ENCODE measurements around the gene FAM76B. TPM values are rescaled to one million over a fixed set of nuclear protein-coding genes. Genes with fewer than 3 reads are reported as not detected.

Gene FAM76B
- total and polyA plus RNA-seq, 9 of the 15 experiments (the other 6 are each of a cell fraction or from before 2014, with no cell fraction given) = 22.5 to 60.0 (median 35.0) TPM

- TF ChIP-seq THAP12 (CRISPR knock-in tag; IDR thresholded peaks at IDR 0.05) (peak; percentile 36; the same call in 1 of the 2 replicates), TCF7 (IDR thresholded peaks at IDR 0.05; ENCODE audit: borderline replicate concordance) (peak; percentile 92; the same call in 1 of the 2 replicates), GABPB1 (CRISPR knock-in tag; IDR thresholded peaks at IDR 0.05) (peak; percentile 88), ZNF655 (CRISPR knock-in tag; IDR thresholded peaks at IDR 0.05) (no peak), ZBTB34 (CRISPR knock-in tag; IDR thresholded peaks at IDR 0.05) (no peak), LCOR (CRISPR knock-in tag; IDR thresholded peaks at IDR 0.05) (peak; percentile 98), EGR1 (conservative IDR thresholded peaks at IDR 0.05) (peak; percentile 83), ZBTB26 (CRISPR knock-in tag; IDR thresholded peaks at IDR 0.05) (no peak), E2F1 (CRISPR knock-in tag; IDR thresholded peaks at IDR 0.05) (peak; percentile 99), SP2 (IDR thresholded peaks at IDR 0.05; ENCODE audit: extremely low read depth, low read depth, low read length, poor library complexity, severe bottlenecking) (no peak), ZFP30 (CRISPR knock-in tag; IDR thresholded peaks at IDR 0.05; ENCODE audit: borderline replicate concordance) (no peak), EP300 (IDR thresholded peaks at IDR 0.05; ENCODE audit: low read length) (peak; percentile 43), ETV5 (CRISPR knock-in tag; IDR thresholded peaks at IDR 0.05; ENCODE audit: low read depth) (peak; percentile 47; the same call in 1 of the 2 replicates), NRF1 (conservative IDR thresholded peaks at IDR 0.05 in 1 of 2, IDR thresholded peaks at IDR 0.05 in 1 of 2) (peak; percentile 67 to 70), CXXC5 (CRISPR knock-in tag; IDR thresholded peaks at IDR 0.05) (peak; percentile 75), PHF20 (IDR thresholded peaks at IDR 0.05; ENCODE audit: partially characterized antibody) (peak; percentile 93), RBM39 (optimal IDR thresholded peaks at IDR 0.05; ENCODE audit: low read depth, low read length) (no peak), PTRF (tag; IDR thresholded peaks at IDR 0.05) (no peak), CREB1 (IDR thresholded peaks at IDR 0.05) (peak; percentile 98), CREB1 (CRISPR knock-in tag; IDR thresholded peaks at IDR 0.05) (peak; percentile 98), XRCC4 (IDR thresholded peaks at IDR 0.05; ENCODE audit: extremely low read depth, insufficient read depth, insufficient read length) (no peak), CC2D1A (IDR thresholded peaks at IDR 0.05) (no peak; the same call in none of the 2 replicates)
These were observed at the start of gene FAM76B (continued) for GRCh38 chr11:95789506-95790122.

All from K562 (cell line).